GM12891 (cell line): ENCODE data around the gene SCGB2A2.

Experiments
- PAX5 ChIP-seq: IDR thresholded peaks from 2 replicates; pipeline ENCODE4 v1.6.1; 2011; ENCODE audit warnings: low read length, moderate library complexity, mild to moderate bottlenecking; ENCODE audit not compliant: insufficient read depth, severe bottlenecking
- POLR2A ChIP-seq: IDR thresholded peaks from 2 replicates; pipeline ENCODE4 v1.6.1; 2011; ENCODE audit warnings: low read depth, low read length, control low read depth
- POLR2AphosphoS5 ChIP-seq: IDR thresholded peaks from 2 replicates; pipeline ENCODE4 v1.6.1; 2011; ENCODE audit warnings: low read depth, low read length, control low read depth
- SPI1 ChIP-seq: IDR thresholded peaks from 2 replicates; pipeline ENCODE4 v1.6.1; 2011; ENCODE audit warnings: low read depth, low read length, control low read depth
- TAF1 ChIP-seq: IDR thresholded peaks from 2 replicates; pipeline ENCODE4 v1.6.1; 2011; ENCODE audit warnings: low read depth, low read length, control low read depth

DNA sequence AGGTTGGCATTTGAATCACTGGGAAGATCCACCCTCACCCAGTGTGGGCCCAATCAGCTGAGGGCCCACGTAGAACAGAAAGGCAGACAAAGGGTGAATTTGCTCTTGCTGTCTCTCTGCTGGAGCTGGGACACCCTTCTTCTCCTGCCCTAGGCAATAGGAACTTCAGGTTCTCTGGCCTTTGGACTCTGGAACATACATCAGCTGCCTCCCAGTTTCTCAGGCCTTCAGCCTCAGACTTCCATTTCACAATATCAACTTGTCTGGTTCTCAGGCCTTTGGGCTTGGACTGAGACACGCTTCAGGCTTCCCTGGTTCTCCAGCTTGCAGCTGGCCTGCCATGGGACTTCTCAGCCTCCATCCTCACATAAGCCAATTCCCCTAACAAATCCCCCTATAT lies 52.6 kb downstream of the SCGB2A2 start:
- TF ChIP-seq POLR2A (no peak), POLR2AphosphoS5 (no peak), TAF1 (no peak), PAX5 (no peak), SPI1 (no peak)
